Measurements from ENCODE around the gene TRIL. TPM values are rescaled to one million over a fixed set of nuclear protein-coding genes. Genes with fewer than 3 reads are reported as not detected.

Gene TRIL
- total and polyA plus RNA-seq, 9 of the 15 experiments (the other 6 are each of a cell fraction or from before 2014, with no cell fraction given), result not detected

- TF ChIP-seq, protein P1, sequence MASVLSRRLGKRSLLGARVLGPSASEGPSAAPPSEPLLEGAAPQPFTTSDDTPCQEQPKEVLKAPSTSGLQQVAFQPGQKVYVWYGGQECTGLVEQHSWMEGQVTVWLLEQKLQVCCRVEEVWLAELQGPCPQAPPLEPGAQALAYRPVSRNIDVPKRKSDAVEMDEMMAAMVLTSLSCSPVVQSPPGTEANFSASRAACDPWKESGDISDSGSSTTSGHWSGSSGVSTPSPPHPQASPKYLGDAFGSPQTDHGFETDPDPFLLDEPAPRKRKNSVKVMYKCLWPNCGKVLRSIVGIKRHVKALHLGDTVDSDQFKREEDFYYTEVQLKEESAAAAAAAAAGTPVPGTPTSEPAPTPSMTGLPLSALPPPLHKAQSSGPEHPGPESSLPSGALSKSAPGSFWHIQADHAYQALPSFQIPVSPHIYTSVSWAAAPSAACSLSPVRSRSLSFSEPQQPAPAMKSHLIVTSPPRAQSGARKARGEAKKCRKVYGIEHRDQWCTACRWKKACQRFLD (CRISPR knock-in tag; IDR thresholded peaks at IDR 0.05), result no peak
- TF ChIP-seq PCBP2 (IDR thresholded peaks at IDR 0.05; ENCODE audit: low read depth, low read length, poor library complexity, severe bottlenecking), result no peak
- TF ChIP-seq SUPT5H (IDR thresholded peaks at IDR 0.05), result no peak
- TF ChIP-seq ZBTB1 (CRISPR knock-in tag; IDR thresholded peaks at IDR 0.05; ENCODE audit: borderline replicate concordance, low read depth), result no peak
- no peak for TF ChIP-seq HMGN3 (IDR thresholded peaks at IDR 0.05; ENCODE audit: borderline replicate concordance, extremely low read depth, insufficient read length, low read depth, low read length)
- no peak for TF ChIP-seq ZNF583 (CRISPR knock-in tag; IDR thresholded peaks at IDR 0.05)
- no peak for TF ChIP-seq ZNF785 (CRISPR knock-in tag; IDR thresholded peaks at IDR 0.05)
- no peak for TF ChIP-seq TBP (optimal IDR thresholded peaks at IDR 0.05; ENCODE audit: low read depth, low read length)
- no peak for TF ChIP-seq ZNF12 (CRISPR knock-in tag; IDR thresholded peaks at IDR 0.05)
- TF ChIP-seq TSC22D4 (tag; IDR thresholded peaks at IDR 0.05), result no peak
Measured at GRCh38 chr7:28958980-28959347, 834 bp upstream of the TRIL start (continued).

DNA sequence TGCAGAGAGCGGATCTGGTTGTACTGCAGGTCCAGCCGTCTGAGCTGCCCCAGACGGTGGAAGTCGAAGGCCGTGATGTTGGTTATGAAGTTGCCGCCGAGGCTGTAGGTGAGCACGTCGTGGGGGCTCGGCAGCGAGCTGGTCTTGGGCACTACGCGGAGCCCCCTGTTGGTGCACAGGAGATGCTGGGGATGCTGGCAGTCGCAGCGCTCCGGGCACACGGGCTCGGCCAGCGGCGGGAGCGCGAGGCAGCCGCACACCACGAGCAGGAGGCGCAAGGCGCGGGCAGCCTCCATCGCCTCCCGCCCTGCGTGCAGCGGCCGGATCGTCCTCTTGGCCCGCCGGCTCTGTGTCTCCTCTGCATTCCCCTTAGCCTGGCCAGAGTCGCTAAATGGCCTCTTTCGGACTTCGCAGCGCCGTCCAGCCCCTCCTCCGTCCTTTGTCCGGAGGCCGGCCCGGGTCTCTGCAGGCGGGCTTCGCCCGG is 337 bp downstream of the TRIL start:
- no peaks in the 10 kb centered on the region for H3K4me1 ChIP-seq (replicated peaks in 1 of 2; ENCODE audit: control insufficient read depth in 2 of 2, insufficient read depth in 2 of 2, low read length in 2 of 2)
- ATAC-seq (no peak), FAIRE-seq (no peak), DNase-seq (ENCODE audit: extremely low read depth in 1 of 4, low spot score in 3 of 4) (no peak)
- H3K4me2 ChIP-seq (ENCODE audit: insufficient read depth, low read length), result no peak overlapping the region
- H3K36me3 ChIP-seq (ENCODE audit: control insufficient read depth, insufficient read depth, low read length), result no peaks in the 10 kb centered on the region
- no peak overlapping the region for H3K9ac ChIP-seq (ENCODE audit: insufficient read depth in 1 of 2, low read depth in 2 of 2, low read length in 2 of 2)
- H3K9me3 ChIP-seq (replicated peaks; ENCODE audit: control insufficient read depth, insufficient read depth, low read depth, low read length), result no peaks in the 10 kb centered on the region
- no peaks in the 10 kb centered on the region for H3K9me1 ChIP-seq (ENCODE audit: control insufficient read depth, insufficient read depth, low read length)
- H3K27ac ChIP-seq (ENCODE audit: extremely low read depth, low read depth, low read length), result no peak overlapping the region
- 68% methylated on average over 33 of the region's 47 CpGs for WGBS (ENCODE audit: insufficient coverage, low coverage, missing lambda C conversion rate)
- CTCF ChIA-PET (ENCODE audit: low intra/inter-chr PET ratio), result no interaction called here
- no peaks in the 10 kb centered on the region for H4K20me1 ChIP-seq (replicated peaks; ENCODE audit: control insufficient read depth, insufficient read depth, low read length)
- H2AFZ ChIP-seq (ENCODE audit: low read depth, low read length), result no peak overlapping the region
- no peaks in the 10 kb centered on the region for H3K79me2 ChIP-seq (ENCODE audit: control insufficient read depth, insufficient read depth, low read length)
- H3K4me3 ChIP-seq, result no peak overlapping the region
- H3K27me3 ChIP-seq (ENCODE audit: control insufficient read depth in 2 of 2, insufficient read depth in 2 of 2, low read length in 2 of 2), result no peaks in the 10 kb centered on the region
- in situ Hi-C loops (cut with MboI) (no loop called here), intact Hi-C loops (cut with micrococcal nuclease) (no loop called here)
- POLR2A ChIA-PET, result no interaction called here
- BruUV-seq (replicated peaks), result no TSS peak
- TF ChIP-seq NR2C1 (IDR thresholded peaks at IDR 0.05) (no peak), NR2C1 (tag; IDR thresholded peaks at IDR 0.05) (no peak), DEAF1 (CRISPR knock-in tag; IDR thresholded peaks at IDR 0.05) (no peak), ZNF586 (CRISPR knock-in tag; conservative IDR thresholded peaks at IDR 0.05) (no peak), NFYB (IDR thresholded peaks at IDR 0.05; ENCODE audit: extremely low read depth, insufficient read length) (no peak), ZBTB11 (CRISPR knock-in tag; IDR thresholded peaks at IDR 0.05) (no peak)

All from K562 (cell line).